Urinary bladder (tissue), 4 donors: Measurements from ENCODE around the gene ZNF516. TPM values are rescaled to one million over a fixed set of nuclear protein-coding genes. Genes with fewer than 3 reads are reported as not detected.
"Not testable (repeated sequence)": the region's sequence is repeated elsewhere in the genome, so short reads cannot be mapped to it uniquely, and the experiment has no call there.

Experiments
- DNase-seq: peaks from one replicate; pipeline ENCODE4 v3.0.0-alpha.2; 2015; ENCODE audit errors: extremely low spot score
- H3K27ac ChIP-seq: one replicate; pipeline ENCODE4 v1.5.1; 2013; ENCODE audit warnings: low read depth, mild to moderate bottlenecking, moderate library complexity
- H3K36me3 ChIP-seq: one replicate; pipeline ENCODE4 v1.6.1; 2013; ENCODE audit warnings: mild to moderate bottlenecking, moderate library complexity; ENCODE audit not compliant: insufficient read depth
- H3K4me1 ChIP-seq: one replicate; pipeline ENCODE4 v1.6.1; 2013; ENCODE audit warnings: mild to moderate bottlenecking, moderate library complexity; ENCODE audit not compliant: insufficient read depth
- H3K4me3 ChIP-seq: one replicate; pipeline ENCODE4 v1.5.1; 2013; ENCODE audit warnings: low read depth, low read length
- WGBS: extraction: QIAGEN DNeasy Blood & Tissue Kit; methylation state at CpG from one replicate; pipeline ENCODE4 v1.1.7; 2013; 5-methylcytosine and 5-hydroxymethylcytosine counted together
- polyA plus RNA-seq: library from polyadenylated mRNA; stranded (reverse); fragments of 200-250 nt; gene quantifications from one replicate; pipeline ENCODE4 v1.2.3, GENCODE V29; 2013
- total RNA-seq: library from RNA; depleted of rRNA; stranded (reverse); fragments of >200 nt; gene quantifications from one replicate; pipeline ENCODE4 v1.2.3, GENCODE V29; 2014
- donor health status: healthy with polysubstance abuse.
- donor health status: healthy.

ZNF516 gene
- total and polyA plus RNA-seq, 2 donors, result 16.1 to 30.5 TPM

GRCh38 chr18:76482267-76482666 lies 12.8 kb downstream of the ZNF516 start:
- 88% methylated on average over 13 of the region's 13 CpGs for WGBS
- H3K36me3 ChIP-seq, result no peaks in the 10 kb centered on the region
- H3K27ac ChIP-seq, result no peak overlapping the region
- DNase-seq, result no peak
- no peak overlapping the region for H3K4me3 ChIP-seq
- peaks cover 2% of the 10 kb centered on the region for H3K4me1 ChIP-seq

GRCh38 chr18:76480913-76481312 lies 14.1 kb downstream of the ZNF516 start:
- peaks cover 2% of the 10 kb centered on the region for H3K4me1 ChIP-seq
- no peak overlapping the region for H3K27ac ChIP-seq
- DNase-seq, result no peak
- H3K36me3 ChIP-seq, result no peaks in the 10 kb centered on the region
- H3K4me3 ChIP-seq, result no peak overlapping the region
- WGBS, result 82% methylated on average over 3 of the region's 3 CpGs

GRCh38 chr18:76479351-76480238 lies 15.4 kb downstream of the ZNF516 start:
- Histone ChIP-seq H3K27ac (no peak overlapping the region), H3K4me3 (no peak overlapping the region), H3K36me3 (no peaks in the 10 kb centered on the region), H3K4me1 (peaks cover 2% of the 10 kb centered on the region)
- no peak for DNase-seq
- 91% methylated on average over 13 of the region's 13 CpGs for WGBS

- Histone ChIP-seq H3K36me3 (no peaks in the 10 kb centered on the region), H3K4me1 (peaks cover 2% of the 10 kb centered on the region), H3K27ac (peak overlapping the region; percentile 60), H3K4me3 (peak overlapping the region; percentile 9)
- 28% methylated on average over 16 of the region's 16 CpGs for WGBS
- peak; percentile 37 for DNase-seq
Observed at GRCh38 chr18:76476665-76477561, 18.1 kb downstream of the ZNF516 start.

- no peak overlapping the region for H3K4me3 ChIP-seq
- WGBS, result 78% methylated on average over 12 of the region's 12 CpGs
- no peaks in the 10 kb centered on the region for H3K36me3 ChIP-seq
- H3K4me1 ChIP-seq, result peaks cover 2% of the 10 kb centered on the region
- H3K27ac ChIP-seq, result no peak overlapping the region
- DNase-seq, result no peak
Observed at GRCh38 chr18:76475450-76476194, 19.4 kb downstream of the ZNF516 start.

- DNase-seq, result no peak
- H3K4me1 ChIP-seq, result peaks cover 2% of the 10 kb centered on the region
- WGBS, result 91% methylated on average over 1 of the region's 1 CpG
- no peak overlapping the region for H3K27ac ChIP-seq
- H3K4me3 ChIP-seq, result no peak overlapping the region
- H3K36me3 ChIP-seq, result no peaks in the 10 kb centered on the region
Observed at GRCh38 chr18:76474824-76475223, 20.2 kb downstream of the ZNF516 start.

- 92% methylated on average over 9 of the region's 9 CpGs for WGBS
- H3K4me1 ChIP-seq, H3K36me3 ChIP-seq, H3K4me3 ChIP-seq, H3K27ac ChIP-seq, DNase-seq: not testable (repeated sequence)
Observed at GRCh38 chr18:76473521-76473920, 21.5 kb downstream of the ZNF516 start.

- no peak for DNase-seq
- no peak overlapping the region for H3K27ac ChIP-seq
- peaks cover 2% of the 10 kb centered on the region for H3K4me1 ChIP-seq
- WGBS, result 95% methylated on average over 3 of the region's 3 CpGs
- H3K36me3 ChIP-seq, result no peaks in the 10 kb centered on the region
- H3K4me3 ChIP-seq, result no peak overlapping the region
Observed at GRCh38 chr18:76472829-76473228, 22.2 kb downstream of the ZNF516 start.

GRCh38 chr18:76471593-76471992 lies 23.4 kb downstream of the ZNF516 start:
- H3K27ac ChIP-seq, result no peak overlapping the region
- H3K36me3 ChIP-seq, result no peaks in the 10 kb centered on the region
- no peak for DNase-seq
- H3K4me3 ChIP-seq, result no peak overlapping the region
- 94% methylated on average over 12 of the region's 12 CpGs for WGBS
- no peaks in the 10 kb centered on the region for H3K4me1 ChIP-seq

- WGBS, result 92% methylated on average over 16 of the region's 16 CpGs
- no peak for DNase-seq
- Histone ChIP-seq H3K36me3 (no peaks in the 10 kb centered on the region), H3K4me1 (no peaks in the 10 kb centered on the region), H3K27ac (no peak overlapping the region), H3K4me3 (no peak overlapping the region)
Observed at GRCh38 chr18:76468345-76469304, 26.4 kb downstream of the ZNF516 start.

GRCh38 chr18:76467371-76468190 lies 27.5 kb downstream of the ZNF516 start:
- WGBS, result 47% methylated on average over 19 of the region's 19 CpGs
- no peak overlapping the region for H3K27ac ChIP-seq
- H3K4me3 ChIP-seq, result no peak overlapping the region
- no peaks in the 10 kb centered on the region for H3K4me1 ChIP-seq
- DNase-seq, result no peak
- no peaks in the 10 kb centered on the region for H3K36me3 ChIP-seq
